Nephron progenitor cell (in vitro differentiated cells): ENCODE data around the gene TLX2.
A peak's percentile ranks its signal among the peaks of the same experiment; 100 is the strongest.

Experiments used
- DNase-seq: peaks from one replicate; pipeline ENCODE4 v3.0.0; 2021
- H3K27ac Mint-ChIP-seq: 2 replicates; pipeline ENCODE4 v1.8.0; 2021; ENCODE audit warnings: mild to moderate bottlenecking, moderate library complexity, mixed read lengths
- H3K27me3 Mint-ChIP-seq: 2 replicates; pipeline ENCODE4 v1.8.0; 2021; ENCODE audit warnings: mild to moderate bottlenecking, low read depth, mixed read lengths; ENCODE audit not compliant: poor library complexity
- H3K36me3 Mint-ChIP-seq: 2 replicates; pipeline ENCODE4 v1.8.0; 2021; ENCODE audit warnings: low read depth, mixed read lengths
- H3K4me1 Mint-ChIP-seq: 2 replicates; pipeline ENCODE4 v1.8.0; 2021; ENCODE audit warnings: mixed read lengths
- H3K4me3 Mint-ChIP-seq: 2 replicates; pipeline ENCODE4 v1.8.0; 2021; ENCODE audit warnings: mild to moderate bottlenecking, moderate library complexity, mixed read lengths
- H3K9me3 Mint-ChIP-seq: 2 replicates; pipeline ENCODE4 v1.8.0; 2021; ENCODE audit warnings: mild to moderate bottlenecking, moderate library complexity, mixed read lengths
- TF ChIP-seq, protein P1 (sequence below): fragments of 200-600 bp; sonication (generic); IDR thresholded peaks from 2 replicates; pipeline ENCODE4 v1.5.0; 2021; ENCODE audit warnings: antibody characterized with exemption

Gene TLX2

DNA sequence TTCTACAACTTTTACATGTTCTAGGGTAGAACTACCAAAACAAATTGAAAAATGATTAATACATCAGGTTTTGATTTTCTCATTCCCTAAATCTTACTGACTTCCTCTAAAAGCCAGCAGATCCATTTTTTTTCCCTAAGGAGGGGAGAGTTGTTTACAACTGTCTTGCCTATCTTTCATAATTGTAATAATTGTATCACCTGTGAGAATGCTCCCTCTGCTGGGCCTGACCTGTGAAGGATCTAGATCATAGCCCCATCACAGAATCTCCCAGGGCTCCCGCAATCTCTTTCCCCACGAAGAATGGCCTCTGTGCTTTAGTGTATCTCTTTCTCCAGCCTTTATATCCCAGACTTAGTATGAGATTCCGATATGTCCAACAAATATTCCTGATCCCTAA is 30.4 kb downstream of the TLX2 start:
- Mint-ChIP-seq H3K4me3 (no peak overlapping the region), H3K4me1 (peaks cover 11% of the 10 kb centered on the region), H3K9me3 (no peaks in the 10 kb centered on the region), H3K27ac (no peak overlapping the region), H3K27me3 (peaks cover 33% of the 10 kb centered on the region), H3K36me3 (peaks cover 25% of the 10 kb centered on the region)
- DNase-seq, result no peak
- TF ChIP-seq, protein P1, sequence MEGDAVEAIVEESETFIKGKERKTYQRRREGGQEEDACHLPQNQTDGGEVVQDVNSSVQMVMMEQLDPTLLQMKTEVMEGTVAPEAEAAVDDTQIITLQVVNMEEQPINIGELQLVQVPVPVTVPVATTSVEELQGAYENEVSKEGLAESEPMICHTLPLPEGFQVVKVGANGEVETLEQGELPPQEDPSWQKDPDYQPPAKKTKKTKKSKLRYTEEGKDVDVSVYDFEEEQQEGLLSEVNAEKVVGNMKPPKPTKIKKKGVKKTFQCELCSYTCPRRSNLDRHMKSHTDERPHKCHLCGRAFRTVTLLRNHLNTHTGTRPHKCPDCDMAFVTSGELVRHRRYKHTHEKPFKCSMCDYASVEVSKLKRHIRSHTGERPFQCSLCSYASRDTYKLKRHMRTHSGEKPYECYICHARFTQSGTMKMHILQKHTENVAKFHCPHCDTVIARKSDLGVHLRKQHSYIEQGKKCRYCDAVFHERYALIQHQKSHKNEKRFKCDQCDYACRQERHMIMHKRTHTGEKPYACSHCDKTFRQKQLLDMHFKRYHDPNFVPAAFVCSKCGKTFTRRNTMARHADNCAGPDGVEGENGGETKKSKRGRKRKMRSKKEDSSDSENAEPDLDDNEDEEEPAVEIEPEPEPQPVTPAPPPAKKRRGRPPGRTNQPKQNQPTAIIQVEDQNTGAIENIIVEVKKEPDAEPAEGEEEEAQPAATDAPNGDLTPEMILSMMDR, result no peak

DNA sequence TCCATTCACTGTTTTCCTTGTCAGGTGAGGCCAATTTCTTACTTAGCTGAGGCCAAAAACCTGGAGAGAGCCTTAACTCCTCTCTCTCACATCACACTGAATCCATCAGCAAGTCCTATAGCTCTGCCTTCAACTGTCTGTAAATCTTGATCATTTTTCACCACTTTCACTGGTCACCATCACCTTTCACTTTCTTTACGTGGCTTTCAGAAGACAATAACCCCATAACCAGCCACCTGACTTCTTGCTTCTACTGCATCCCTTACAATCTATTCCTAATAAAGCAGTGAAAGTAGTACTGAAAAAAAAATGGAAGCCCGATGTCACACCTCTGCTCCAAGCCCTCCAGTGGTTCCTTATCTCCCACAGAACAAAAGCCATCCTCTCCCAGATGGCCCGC is 31.8 kb downstream of the TLX2 start:
- no peak overlapping the region for H3K4me3 Mint-ChIP-seq
- no peak overlapping the region for H3K27ac Mint-ChIP-seq
- peaks cover 23% of the 10 kb centered on the region for H3K4me1 Mint-ChIP-seq
- no peaks in the 10 kb centered on the region for H3K9me3 Mint-ChIP-seq
- peaks cover 29% of the 10 kb centered on the region for H3K36me3 Mint-ChIP-seq
- TF ChIP-seq, protein P1, result no peak
- peaks cover 46% of the 10 kb centered on the region for H3K27me3 Mint-ChIP-seq
- DNase-seq, result no peak

DNA sequence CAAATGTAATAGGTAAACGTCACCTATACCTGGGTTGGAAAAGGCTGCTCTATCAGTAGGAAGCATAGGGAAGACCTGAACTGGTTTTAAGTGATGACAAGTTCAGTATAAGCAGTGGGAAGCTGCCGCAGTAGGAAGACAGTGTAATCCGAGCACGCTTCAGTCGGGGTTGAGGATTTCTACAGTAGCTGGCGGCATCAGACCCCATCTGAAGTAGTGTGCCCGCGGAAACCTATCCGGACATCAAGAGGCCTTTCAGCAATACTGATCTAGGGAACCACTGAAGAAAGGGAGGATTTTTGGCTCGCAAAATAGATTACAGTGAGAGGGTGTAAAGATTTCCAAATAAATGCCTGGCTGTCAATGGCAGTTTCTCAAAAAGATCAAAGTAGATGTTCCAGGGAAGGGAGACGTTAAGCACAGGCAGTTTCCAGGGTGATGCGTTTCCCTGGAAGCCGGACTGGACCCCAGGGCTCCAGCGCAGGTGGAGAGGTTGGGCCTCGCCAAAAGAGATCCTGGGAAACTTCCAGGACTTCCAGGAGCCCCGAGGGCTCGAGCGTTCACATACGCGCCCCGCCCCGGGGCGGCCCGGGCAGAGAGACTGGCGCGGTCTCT is 34.1 kb downstream of the TLX2 start:
- H3K27ac Mint-ChIP-seq, result no peak overlapping the region
- no peaks in the 10 kb centered on the region for H3K9me3 Mint-ChIP-seq
- H3K4me3 Mint-ChIP-seq, result peak overlapping the region; percentile 89
- TF ChIP-seq, protein P1, result no peak
- DNase-seq, result no peak
- H3K27me3 Mint-ChIP-seq, result peaks cover 56% of the 10 kb centered on the region
- H3K4me1 Mint-ChIP-seq, result peaks cover 45% of the 10 kb centered on the region
- peaks cover 24% of the 10 kb centered on the region for H3K36me3 Mint-ChIP-seq

DNA sequence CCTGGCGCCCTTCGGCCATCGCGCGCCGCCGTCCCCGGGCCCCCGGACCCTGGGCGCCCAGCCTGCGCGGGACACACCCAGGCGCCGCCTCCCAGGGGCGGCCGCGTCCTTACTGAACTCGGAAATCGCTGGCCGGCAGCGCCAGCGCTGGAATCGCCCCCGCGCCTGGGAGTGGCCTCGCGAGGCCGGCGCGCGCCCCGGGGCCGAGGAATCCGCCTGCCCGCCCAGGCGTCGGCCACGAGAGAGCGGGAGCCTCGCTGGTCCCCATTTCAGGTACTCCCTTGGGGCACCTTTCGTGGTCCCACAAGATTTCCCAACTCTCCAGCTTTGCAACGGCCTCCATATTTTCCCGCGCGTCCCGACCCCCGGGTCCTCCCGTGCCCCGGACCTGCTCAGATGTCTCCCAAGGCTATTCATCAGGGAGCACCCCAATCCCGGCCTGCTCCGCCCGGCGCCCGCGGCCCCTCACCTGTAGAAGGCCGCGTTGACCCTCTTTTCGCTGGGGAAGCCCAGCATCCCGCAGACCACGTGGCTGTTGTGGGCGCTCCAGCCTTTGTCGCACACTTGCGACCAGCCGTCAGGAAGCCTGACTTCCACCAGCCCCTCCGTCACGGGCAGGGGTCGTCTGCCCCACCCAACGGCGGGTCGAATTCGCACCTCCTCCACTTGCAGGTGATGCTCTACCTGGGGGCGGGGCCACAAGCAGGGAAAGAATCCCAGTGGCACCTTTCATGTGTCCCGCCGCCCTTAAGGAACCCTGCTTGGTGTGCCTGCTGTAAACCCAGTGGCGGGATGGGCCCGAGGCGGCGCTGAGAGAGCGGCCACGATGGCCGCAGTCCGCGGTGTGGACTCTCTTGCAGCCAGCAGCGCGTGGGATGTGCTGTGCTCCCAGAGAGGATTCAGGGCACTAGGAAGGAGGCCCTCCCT is 34.9 kb downstream of the TLX2 start:
- Mint-ChIP-seq H3K27me3 (peaks cover 56% of the 10 kb centered on the region), H3K9me3 (no peaks in the 10 kb centered on the region), H3K36me3 (peaks cover 23% of the 10 kb centered on the region), H3K27ac (no peak overlapping the region), H3K4me3 (peak overlapping the region; percentile 79), H3K4me1 (peaks cover 50% of the 10 kb centered on the region)
- TF ChIP-seq, protein P1, result no peak
- DNase-seq, result peak; percentile 74

DNA sequence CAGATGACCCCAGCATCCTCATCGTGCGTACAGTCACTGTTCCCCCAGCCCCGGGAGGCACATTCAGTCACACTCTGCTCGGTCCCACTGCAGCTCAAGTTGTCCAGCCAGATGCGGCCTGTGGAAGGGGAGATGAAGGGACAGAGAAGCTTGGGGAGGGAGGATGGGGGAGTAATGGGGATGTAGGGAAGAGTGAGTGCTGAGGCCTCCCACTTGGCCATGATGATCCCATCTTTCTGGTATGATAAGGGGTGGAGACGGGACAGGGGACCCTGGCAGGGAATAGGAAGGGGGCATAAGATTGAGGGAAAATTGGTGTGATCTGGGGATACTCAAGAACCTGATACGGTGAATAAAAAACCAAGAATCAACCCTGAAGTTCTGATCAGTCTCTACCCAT is 36.0 kb downstream of the TLX2 start:
- DNase-seq, result no peak
- Mint-ChIP-seq H3K27ac (no peak overlapping the region), H3K4me3 (peak overlapping the region; percentile 79), H3K36me3 (peaks cover 19% of the 10 kb centered on the region), H3K4me1 (peaks cover 52% of the 10 kb centered on the region), H3K9me3 (no peaks in the 10 kb centered on the region), H3K27me3 (peaks cover 59% of the 10 kb centered on the region)
- TF ChIP-seq, protein P1, result no peak
